HG02938 (cell line): ENCODE data around the gene PDIK1L.

Experiments
- ATAC-seq: cut with Tn5 transposase; IDR thresholded peaks from one replicate; pipeline ENCODE4 v1.9.1; 2021; ENCODE audit warnings: mild to moderate bottlenecking, moderate library complexity; ENCODE audit not compliant: unreplicated experiment

PDIK1L gene

GRCh38 chr1:26111530-26112406, at the start of gene PDIK1L:
PDIK1L (plus strand) TSS chr1:26111824; CDS start chr1:26114309, 2,485 bp downstream.
- ATAC-seq: peak; percentile 57

DNA sequence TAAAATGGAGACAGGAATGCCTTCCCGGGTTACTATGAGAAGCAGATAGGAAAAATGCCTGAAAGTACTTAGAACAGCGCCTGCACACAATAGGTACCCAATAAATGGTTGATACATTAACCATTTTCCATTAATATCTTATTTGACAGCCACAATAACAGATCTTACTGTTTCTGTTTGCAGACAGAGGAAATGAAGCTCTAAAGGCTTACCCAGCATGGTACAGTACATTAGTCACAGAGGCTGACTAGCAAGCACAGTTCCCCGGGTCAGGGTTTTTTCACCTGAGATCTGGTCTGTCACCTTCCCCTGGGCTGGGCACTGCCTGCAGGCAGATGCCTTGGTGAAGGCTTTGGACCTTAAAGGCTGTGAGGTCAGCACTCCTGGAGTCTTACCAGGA, 47.1 kb upstream of the PDIK1L start:
- ATAC-seq: no peak

- ATAC-seq: no peak
Measured at GRCh38 chr1:26066160-26066559, 45.5 kb upstream of the PDIK1L start.

- ATAC-seq: no peak
Measured at GRCh38 chr1:26066857-26067256, 44.8 kb upstream of the PDIK1L start.

DNA sequence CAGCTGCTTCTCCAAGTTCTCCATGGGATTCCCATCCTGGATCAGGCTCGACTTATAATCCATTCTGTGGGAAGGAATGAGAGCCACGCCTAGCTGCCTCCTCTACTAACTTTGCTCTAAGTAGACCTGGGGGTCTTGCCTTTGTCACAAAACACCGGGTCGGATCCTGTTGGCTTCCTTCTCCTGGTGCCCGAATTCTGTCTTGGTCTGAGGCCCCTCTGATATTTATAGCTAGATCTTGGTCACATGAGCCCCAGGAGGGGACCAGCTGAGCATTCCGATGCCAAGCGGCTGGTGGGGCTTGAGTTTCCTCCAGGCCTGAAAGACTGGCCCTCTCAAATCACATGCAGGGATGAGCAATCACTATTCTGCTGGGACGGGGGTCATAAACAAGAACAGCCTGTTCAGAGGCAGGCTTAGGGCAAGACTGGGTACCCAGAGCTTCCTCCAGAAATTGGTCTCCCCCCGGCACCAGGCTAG, 44.2 kb upstream of the PDIK1L start, which contains the start of gene TRIM63:
TRIM63 (minus strand) TSS at position 199 of the 480 bp plus-strand sequence; CDS start at position 63, 136 bp downstream.
- ATAC-seq: no peak

- no peak for ATAC-seq
Measured at GRCh38 chr1:26069941-26070295, 41.7 kb upstream of the PDIK1L start.

DNA sequence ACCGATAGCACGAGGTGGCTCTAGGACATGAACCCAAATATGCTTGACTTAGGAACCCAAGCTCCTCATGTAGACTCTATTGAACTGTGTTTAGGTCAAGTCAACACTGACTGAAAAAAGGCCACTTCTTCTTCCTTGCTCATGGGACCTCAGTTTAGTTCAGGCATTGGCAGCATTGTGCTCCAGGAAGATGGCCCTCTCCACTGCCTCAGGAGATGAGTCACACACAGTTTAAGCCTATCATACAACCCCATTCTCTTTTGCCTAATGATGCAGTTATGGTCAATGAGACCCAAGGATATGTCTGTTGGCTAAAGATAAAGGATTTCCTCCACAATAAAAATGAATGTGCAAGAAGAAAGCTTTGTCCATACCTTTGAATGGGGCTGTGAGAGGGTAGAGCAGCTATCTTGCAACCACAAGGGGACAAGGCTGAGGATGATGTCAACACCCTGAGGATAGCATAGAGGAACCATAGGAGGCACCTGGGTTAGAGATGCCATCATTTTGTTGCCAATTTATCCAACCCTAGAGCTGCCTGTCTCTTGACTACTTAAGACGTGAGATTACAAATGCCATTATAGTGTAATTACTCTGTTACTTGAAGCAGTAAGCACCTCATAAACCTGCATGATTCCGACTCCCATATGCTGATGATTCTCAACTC, 41.2 kb upstream of the PDIK1L start:
- no peak for ATAC-seq

DNA sequence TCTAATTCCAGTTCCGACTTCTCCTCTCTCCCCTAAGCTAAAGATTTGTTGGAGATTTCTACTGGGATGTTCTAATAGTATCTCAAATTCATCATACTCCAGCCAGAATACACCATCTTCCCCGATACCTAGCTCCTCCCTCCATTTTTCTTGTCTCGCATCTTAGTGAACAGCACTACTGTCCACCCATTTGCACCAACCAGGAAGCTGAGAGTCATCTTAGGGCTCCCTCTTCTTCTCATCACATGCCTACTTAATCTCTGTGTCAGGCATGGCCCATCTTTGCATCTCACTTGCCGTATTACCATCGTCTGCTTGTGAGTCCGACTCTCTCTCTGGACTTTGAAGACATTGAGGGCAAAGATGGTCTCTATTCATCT, 40.7 kb upstream of the PDIK1L start:
- no peak for ATAC-seq

GRCh38 chr1:26072305-26072704, 39.3 kb upstream of the PDIK1L start:
- no peak for ATAC-seq

- ATAC-seq: no peak
Measured at GRCh38 chr1:26075421-26076144, 36.0 kb upstream of the PDIK1L start.

DNA sequence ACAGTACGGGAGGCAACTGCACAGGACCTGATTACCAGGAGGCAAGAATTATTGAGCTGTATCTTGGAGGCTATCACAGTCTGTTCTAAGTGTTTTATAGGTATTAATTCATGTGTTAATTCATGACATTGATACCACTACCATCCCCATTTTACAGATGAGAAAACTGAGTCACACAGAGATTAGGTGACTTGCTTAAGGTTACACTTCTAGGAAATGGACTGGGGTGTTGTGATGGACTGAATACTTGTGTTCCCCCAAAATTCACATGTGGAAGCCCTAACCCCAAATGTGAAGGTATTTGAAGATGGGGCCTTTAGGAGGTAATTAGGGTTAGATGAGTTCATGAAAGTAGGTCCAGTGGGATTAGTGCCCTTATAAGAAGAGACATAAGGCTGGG, 34.1 kb upstream of the PDIK1L start:
- ATAC-seq: no peak

DNA sequence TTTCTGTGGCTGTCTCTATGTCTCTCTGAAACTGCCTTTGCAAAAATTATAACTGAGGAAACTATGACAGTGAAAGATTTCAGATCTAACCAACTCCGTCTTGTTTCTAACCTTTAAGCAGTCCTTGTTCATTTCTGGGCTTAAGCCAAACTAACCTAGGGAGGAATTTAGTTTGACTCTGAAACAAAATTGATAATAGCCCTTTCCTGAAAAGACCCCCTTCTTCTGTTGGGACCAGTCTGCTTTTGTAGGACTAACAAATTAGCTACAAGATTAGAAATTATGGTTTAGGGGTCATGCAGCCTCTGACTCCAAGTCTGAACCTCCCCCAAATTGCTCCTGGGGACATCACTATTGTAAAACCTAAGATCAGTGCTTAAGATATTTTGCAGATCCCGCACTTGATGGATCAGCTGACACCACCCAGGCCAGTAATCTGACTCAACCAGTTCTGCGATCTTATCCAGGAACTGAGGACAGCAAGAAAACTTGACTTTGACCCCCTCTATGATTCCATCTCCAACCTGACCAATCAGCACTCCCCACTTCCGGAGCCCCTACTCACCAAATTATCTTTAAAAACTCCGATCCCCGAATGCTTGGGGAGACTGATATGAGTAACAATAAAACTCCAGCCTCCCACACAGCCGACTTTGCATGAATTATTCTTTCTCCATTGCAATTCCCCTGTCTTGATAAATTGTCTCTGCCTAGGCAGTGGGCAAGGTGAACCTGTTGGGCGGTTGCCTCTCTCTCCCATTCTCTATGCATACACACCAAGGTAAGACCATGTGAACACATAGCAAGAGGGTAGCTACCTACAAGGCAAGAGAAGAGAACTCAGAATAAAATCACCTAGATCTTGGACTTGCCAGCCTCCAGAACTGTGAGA, 33.1 kb upstream of the PDIK1L start:
- ATAC-seq: no peak

DNA sequence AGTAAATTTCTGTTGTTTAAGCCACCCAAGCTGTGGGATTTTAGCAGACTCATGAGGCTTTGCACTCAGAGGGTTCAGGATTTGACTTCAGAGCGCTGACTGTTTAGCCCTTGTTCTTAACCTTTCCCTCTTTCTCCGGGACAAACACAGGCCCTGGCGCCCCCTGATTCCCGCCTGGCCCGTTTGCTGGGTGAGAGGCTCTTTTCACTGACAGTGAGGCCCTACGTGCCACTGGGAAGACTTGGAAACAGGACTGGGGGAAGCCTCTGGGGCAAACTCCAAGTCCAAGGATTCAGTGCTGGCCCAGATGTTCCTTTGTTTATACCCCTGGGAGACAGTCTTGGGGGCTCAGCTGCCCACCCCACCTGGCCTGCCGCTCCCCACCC, 32.5 kb upstream of the PDIK1L start:
- no peak for ATAC-seq

DNA sequence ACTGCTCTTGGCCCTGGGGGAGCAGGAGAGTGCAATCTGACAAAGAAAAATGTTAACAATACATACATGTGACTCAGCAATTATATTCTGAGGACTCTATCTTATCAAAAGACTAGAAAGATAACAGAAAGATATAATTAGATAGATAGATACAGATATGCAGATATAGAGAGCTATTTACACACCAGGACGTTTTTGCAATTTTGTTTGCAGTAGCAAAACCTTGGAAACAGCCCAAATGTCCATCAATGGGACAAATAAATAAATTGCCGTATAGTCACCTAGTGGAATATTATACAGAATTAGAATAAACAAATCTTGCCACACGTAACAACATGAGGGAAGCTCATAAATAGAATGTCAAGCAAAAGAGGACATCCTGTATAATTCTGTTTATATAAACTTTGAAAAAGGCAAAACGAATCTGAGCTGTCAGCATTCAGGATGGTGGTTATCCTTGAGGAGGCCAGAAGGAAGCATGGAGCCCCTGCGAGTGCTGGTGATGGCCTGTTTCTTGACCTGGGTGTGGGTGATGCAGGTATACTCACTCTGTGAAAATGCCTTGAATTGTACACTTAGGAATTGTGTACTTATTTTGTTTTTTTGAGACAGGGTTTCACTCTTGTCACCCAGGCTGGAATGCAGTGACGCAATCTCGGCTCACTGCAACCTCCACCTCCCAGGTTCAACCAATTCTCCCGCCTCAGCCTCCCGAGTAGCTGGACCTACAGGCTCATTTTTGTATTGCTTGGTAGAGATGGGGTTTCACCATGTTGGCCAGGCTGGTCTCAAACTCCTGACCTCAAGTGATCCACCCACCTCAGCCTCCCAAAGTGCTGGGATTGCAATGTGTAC, 31.4 kb upstream of the PDIK1L start:
- ATAC-seq: no peak

GRCh38 chr1:26081267-26082019, 30.2 kb upstream of the PDIK1L start:
- ATAC-seq: no peak

- ATAC-seq: no peak
Measured at GRCh38 chr1:26082020-26082350, 29.6 kb upstream of the PDIK1L start.

GRCh38 chr1:26083208-26083607, 28.4 kb upstream of the PDIK1L start:
- no peak for ATAC-seq

GRCh38 chr1:26084091-26084561, 27.5 kb upstream of the PDIK1L start:
- no peak for ATAC-seq

GRCh38 chr1:26084844-26085243, 26.8 kb upstream of the PDIK1L start:
- no peak for ATAC-seq
